Thoracic aorta endothelial cell (primary cell): ENCODE data around the gene WDR19. TPM values are rescaled to one million over a fixed set of nuclear protein-coding genes. Genes with fewer than 3 reads are reported as not detected.

ENCODE experiments used
- small RNA-seq: library from RNA; depleted of rRNA; stranded (forward); fragments of <200 nt; gene quantifications from one replicate; pipeline ENCODE3, GENCODE V24; 2012
- total RNA-seq: library from RNA; depleted of rRNA; stranded (reverse); fragments of >200 nt; gene quantifications from 2 replicates; pipeline ENCODE4 v1.2.3, GENCODE V29; 2012

The WDR19 gene
- total RNA-seq = 27.9 and 32.0 TPM in 2 replicates

DNA sequence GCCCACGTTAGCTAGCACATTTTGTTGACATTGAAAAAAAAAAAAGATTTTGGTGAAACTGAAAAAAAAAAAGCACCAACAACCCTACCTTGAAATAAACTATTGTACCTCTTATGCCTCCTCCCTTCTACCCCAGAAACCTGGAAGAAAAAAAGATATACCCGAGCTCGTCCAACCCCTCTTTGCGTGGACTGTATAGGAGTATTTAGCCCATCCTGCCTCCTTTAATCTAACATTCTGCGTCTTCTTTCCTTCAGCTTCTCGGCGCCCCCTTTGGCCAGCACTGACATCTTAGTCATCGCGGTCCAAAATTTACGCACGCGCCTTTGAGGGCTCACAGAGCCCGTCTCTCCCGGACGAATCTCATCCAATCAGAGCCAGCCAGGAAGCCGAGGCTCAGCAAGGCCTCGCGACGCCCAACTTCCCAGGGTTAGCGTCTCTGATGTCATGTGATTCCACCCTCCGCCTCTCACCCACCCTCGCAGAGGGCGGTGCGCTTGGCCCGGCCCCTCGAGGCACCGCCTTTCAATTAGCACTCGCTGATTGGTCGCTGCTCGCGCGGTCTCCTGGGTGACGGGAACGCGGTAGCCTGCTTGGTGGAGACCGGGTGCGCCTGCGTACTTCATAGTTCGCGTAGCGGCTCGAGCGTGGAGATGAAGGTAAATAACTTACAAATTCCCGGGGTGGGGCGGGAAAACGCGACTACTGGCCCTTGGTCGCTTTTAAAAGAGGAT, at the start of gene WDR19:
WDR19 (plus strand) TSS at position 625 of the 734 bp plus-strand sequence; CDS start at position 654, 29 bp downstream.

Small RNA genes lying within 50 kb of the gene (small RNA-seq; reads per million reads assigned to genes)
- gene RNU6-32P = not detected

Other genes starting within 250 kb of the WDR19 start
- 1.0 and 3.7 TPM in 2 replicates for gene TMEM156, start 150.1 kb upstream of the WDR19 start, total RNA-seq
- 87.4 and 89.5 TPM in 2 replicates for gene KLHL5, start 120.3 kb upstream of the WDR19 start, total RNA-seq
- 84.2 and 88.6 TPM in 2 replicates for gene RFC1, start 183.8 kb downstream of the WDR19 start, total RNA-seq
- gene KLB, start 224.4 kb downstream of the WDR19 start, total RNA-seq = under 0.01 TPM in 1 of 2 replicates, not detected in the other